ENCODE results near the gene IGDCC3. TPM values are rescaled to one million over a fixed set of nuclear protein-coding genes. Genes with fewer than 3 reads are reported as not detected.
A peak's percentile ranks its signal among the peaks of the same experiment; 100 is the strongest.

IGDCC3 gene
- total RNA-seq, 2 donors from 2014 or later = not detected

DNA sequence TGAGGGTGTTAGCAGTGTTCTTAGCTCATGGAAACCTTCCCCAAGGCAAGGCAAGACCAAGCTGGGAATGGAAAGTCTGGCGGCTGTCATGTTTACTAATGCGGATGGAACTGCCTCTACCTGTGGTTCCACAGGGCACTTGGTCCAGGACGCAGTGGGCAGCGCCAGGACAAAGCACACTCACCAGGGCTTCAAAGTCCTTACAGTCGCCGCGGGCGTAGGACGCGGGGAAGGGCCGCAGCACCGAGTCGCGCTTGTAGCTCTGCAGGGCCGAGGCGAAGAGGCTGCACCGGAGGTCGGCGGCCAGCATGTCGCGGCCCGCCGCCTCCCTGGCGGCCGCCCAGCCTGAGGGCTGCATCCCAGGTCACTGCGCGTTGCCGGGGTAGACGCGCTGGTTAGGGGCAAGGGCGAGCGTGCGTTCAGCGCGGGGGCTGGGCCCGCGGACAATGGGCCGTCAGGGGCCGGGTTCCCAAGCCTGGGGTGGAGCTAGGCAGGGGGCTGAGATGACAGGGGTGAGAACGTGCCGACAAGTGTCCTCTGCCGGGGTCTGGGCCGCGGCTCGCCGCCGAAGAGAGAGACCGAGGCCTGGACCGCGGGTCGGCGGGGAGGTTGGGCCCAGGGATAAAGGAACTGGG is 91.6 kb downstream of the IGDCC3 start:
- Mint-ChIP-seq H3K4me1 (ENCODE audit: low read depth) (peaks cover 52% of the 10 kb centered on the region), H3K36me3 (ENCODE audit: insufficient read depth in 2 of 2) (peaks cover 0 to 5% of the 10 kb centered on the region in 2 donors), H3K27me3 (ENCODE audit: low read depth) (no peaks in the 10 kb centered on the region), H3K27ac (peak overlapping the region; percentile 64), H3K9me3 (no peaks in the 10 kb centered on the region), H3K4me3 (peak overlapping the region; percentile 91 to 95)
- DNase-seq = peak; percentile 43 to 46
- ATAC-seq (replicated peaks in 1 of 2) = peak; percentile 39 to 44

DNA sequence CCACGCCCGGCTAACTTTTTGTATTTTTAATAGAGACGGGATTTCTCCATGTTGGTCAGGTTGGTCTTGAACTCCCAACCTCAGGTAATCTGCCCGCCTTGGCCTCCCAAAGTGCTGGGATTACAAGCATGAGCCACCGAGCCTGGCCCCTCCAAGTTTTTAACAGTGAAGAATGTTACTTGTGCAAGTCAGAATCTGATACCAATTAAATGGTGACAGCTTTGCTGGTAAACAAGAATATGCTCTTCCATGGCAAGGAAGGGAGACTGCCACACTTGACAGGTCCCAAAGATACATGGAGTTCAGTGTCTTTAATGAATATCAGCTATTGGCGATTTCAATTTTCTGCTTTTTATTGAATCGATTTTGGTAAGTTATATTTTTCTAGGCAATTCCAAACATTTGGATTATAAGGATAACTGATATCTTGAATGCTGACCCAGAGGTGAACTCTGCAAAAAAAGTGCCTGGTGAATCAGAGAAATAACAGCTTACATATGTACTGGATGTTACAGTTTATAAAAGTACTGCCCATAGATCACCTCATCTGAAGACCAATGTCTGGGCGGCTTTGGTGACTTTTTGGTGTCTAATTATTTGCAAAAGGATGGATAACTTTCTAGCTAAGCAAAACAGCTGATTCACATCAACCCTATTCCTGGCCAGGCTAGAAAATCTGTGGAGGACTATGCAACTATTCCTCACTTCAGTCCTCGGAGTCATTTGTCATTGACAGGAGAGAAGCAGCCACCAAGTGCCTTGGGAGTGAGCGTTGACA is 92.3 kb downstream of the IGDCC3 start:
- H3K4me3 Mint-ChIP-seq = peak overlapping the region; percentile 91 to 95
- H3K27ac Mint-ChIP-seq = peak overlapping the region; percentile 64
- H3K36me3 Mint-ChIP-seq (ENCODE audit: insufficient read depth in 2 of 2) = peaks cover 0 to 5% of the 10 kb centered on the region in 2 donors

DNA sequence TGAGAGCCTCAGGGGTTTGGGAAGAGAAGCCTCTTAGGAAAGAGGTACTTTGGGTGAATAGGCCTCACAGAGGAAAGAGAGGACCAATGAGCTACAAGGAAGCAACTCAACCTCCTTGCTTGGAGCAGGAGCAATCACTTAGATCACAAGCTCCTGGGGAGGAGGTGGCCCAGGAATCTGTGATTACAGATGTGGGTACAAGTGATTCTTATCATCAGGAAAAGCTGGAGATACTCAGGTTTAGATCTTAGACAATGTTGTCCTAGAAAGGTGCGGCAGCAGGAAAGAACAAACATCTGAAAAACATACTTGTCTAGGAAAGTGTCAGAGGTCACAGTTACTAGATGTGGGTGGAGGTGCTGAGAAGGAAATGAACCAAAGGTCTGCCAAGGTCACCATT is 99.3 kb downstream of the IGDCC3 start:
- Mint-ChIP-seq H3K9me3 (no peaks in the 10 kb centered on the region), H3K4me3 (no peak overlapping the region), H3K27ac (no peak overlapping the region), H3K27me3 (ENCODE audit: low read depth) (no peaks in the 10 kb centered on the region), H3K4me1 (ENCODE audit: low read depth) (peaks cover 57% of the 10 kb centered on the region), H3K36me3 (ENCODE audit: insufficient read depth in 2 of 2) (peaks cover 0 to 6% of the 10 kb centered on the region in 2 donors)
- ATAC-seq (replicated peaks in 1 of 2) (no peak), DNase-seq (no peak)

More for the DNA sequence above, 92.3 kb downstream of the IGDCC3 start:
- H3K27me3 Mint-ChIP-seq (ENCODE audit: low read depth) = no peaks in the 10 kb centered on the region
- peaks cover 52% of the 10 kb centered on the region for H3K4me1 Mint-ChIP-seq (ENCODE audit: low read depth)
- DNase-seq (no peak), ATAC-seq (replicated peaks in 1 of 2) (no peak)
- no peaks in the 10 kb centered on the region for H3K9me3 Mint-ChIP-seq

Other genes with a start within 250 kb of the IGDCC3 start
- gene PDCD7, start 244.2 kb downstream of the IGDCC3 start, total RNA-seq = 10 to 100 TPM; 47.4 to 49.0 TPM
- 10 to 100 TPM; 61.9 to 64.5 TPM for gene CLPX, start 192.7 kb downstream of the IGDCC3 start, total RNA-seq
- gene CILP, start 166.5 kb downstream of the IGDCC3 start, total RNA-seq = under 1 TPM in 1 of 2 donors, not detected in 1; 0.05 TPM
- 10 to 100 TPM; 25.4 to 31.9 TPM for gene PARP16, start 91.1 kb downstream of the IGDCC3 start, total RNA-seq
- not detected for gene RNU5A-1, start 82.0 kb downstream of the IGDCC3 start, total RNA-seq
- not detected for gene RNU5B-1, start 73.3 kb downstream of the IGDCC3 start, total RNA-seq
- gene IGDCC4, start 44.9 kb upstream of the IGDCC3 start, total RNA-seq = under 1 TPM; 0.12 to 0.56 TPM
- 10 to 100 TPM; 36.1 to 38.6 TPM for gene DPP8, start 139.7 kb upstream of the IGDCC3 start, total RNA-seq
- 10 to 100 TPM; 28.3 to 40.8 TPM for gene HACD3, start 152.5 kb upstream of the IGDCC3 start, total RNA-seq
- gene INTS14, start 233.1 kb upstream of the IGDCC3 start, total RNA-seq = 10 to 100 TPM; 48.9 to 53.7 TPM
- gene SLC24A1, start 243.9 kb upstream of the IGDCC3 start, total RNA-seq = 10 to 100 TPM in 1 of 2 donors, 1 to 10 TPM in 1; 7.7 to 12.9 TPM